Measurements from ENCODE around the gene C9orf85.
"Not testable (repeated sequence)": the region's sequence is repeated elsewhere in the genome, so short reads cannot be mapped to it uniquely, and the experiment has no call there.

The C9orf85 gene

DNA sequence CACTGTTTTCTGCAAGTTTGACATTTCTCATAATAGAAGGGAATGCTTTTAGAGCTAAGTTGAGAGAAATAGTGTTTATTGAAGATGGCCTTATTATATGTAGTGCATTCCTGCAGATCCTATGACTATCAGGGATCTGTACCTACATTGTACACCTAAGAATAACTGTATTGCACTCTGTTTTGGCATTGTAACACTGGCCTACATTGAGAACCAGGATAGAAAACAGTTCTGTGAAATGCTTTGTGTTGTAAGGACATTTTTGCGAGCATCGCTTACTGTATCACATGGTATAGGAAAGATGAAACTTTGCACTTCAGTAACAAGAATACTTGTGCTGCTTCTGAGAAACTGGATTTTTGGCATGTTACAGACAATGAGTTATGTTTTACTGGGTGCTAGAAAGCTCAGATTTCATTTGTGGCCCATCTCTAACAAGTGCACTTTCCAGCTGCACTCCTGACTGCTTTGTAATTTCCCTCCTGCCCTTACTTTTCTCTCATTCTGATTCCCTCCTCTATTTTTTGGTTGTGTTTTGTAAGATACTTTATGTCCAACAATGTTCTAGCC lies 30.6 kb downstream of the C9orf85 start:
- DNase-seq (ENCODE audit: extremely low read depth, low read depth), result no peak
- TF ChIP-seq, protein P1, sequence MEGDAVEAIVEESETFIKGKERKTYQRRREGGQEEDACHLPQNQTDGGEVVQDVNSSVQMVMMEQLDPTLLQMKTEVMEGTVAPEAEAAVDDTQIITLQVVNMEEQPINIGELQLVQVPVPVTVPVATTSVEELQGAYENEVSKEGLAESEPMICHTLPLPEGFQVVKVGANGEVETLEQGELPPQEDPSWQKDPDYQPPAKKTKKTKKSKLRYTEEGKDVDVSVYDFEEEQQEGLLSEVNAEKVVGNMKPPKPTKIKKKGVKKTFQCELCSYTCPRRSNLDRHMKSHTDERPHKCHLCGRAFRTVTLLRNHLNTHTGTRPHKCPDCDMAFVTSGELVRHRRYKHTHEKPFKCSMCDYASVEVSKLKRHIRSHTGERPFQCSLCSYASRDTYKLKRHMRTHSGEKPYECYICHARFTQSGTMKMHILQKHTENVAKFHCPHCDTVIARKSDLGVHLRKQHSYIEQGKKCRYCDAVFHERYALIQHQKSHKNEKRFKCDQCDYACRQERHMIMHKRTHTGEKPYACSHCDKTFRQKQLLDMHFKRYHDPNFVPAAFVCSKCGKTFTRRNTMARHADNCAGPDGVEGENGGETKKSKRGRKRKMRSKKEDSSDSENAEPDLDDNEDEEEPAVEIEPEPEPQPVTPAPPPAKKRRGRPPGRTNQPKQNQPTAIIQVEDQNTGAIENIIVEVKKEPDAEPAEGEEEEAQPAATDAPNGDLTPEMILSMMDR (IDR thresholded peaks at IDR 0.05; ENCODE audit: low read depth, low read length), result no peak

DNA sequence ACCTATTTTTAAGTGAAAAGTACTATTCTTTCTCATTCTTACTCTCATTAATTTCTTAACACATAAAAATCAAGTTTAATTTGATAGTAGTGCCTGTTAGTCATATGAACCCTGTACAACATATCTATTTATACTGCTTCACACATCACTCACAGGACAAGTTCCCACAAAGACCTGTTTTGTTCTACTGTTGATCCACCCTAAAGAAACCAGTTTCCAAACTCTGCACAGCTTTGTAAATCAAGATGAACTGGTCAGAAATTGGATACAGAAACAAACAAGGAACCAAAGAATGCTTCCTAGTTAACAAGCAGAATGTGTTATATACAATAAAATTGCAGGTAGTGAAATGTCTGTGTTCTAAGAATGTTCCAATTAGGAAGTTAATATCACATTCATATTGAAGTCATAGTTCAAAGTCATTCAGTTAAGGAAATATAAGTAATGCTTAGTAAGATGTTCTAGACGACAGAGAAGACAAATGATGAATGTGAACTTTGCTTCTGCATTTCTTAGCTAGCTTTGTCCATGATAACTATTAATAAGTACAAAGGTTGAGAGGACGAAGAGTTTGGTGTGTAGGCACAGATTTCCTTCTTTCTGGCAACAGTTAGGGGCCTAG lies 33.4 kb downstream of the C9orf85 start:
- TF ChIP-seq, protein P1 (IDR thresholded peaks at IDR 0.05; ENCODE audit: low read depth, low read length), result no peak
- DNase-seq (ENCODE audit: extremely low read depth, low read depth), result no peak

DNA sequence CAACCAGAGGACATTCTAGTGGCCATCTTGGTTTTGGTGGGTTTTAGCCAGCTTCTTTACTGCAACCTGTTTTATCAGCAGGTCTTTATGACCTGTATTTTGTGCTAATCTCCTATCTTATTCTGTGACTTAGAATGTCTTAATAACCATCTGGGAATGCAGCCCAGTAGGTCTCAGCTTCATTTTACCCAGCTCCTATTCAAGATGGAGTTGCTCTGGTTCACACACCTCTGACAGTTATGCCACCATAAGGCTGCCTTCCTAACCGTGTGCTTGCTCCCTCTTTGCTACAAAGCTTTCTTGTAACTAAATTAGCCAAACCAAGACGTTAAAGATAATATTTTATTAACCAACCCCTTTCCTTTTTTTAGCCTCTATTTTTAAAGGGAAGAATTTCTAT lies 43.2 kb downstream of the C9orf85 start:
- not testable (repeated sequence) for DNase-seq (ENCODE audit: extremely low read depth, low read depth)

DNA sequence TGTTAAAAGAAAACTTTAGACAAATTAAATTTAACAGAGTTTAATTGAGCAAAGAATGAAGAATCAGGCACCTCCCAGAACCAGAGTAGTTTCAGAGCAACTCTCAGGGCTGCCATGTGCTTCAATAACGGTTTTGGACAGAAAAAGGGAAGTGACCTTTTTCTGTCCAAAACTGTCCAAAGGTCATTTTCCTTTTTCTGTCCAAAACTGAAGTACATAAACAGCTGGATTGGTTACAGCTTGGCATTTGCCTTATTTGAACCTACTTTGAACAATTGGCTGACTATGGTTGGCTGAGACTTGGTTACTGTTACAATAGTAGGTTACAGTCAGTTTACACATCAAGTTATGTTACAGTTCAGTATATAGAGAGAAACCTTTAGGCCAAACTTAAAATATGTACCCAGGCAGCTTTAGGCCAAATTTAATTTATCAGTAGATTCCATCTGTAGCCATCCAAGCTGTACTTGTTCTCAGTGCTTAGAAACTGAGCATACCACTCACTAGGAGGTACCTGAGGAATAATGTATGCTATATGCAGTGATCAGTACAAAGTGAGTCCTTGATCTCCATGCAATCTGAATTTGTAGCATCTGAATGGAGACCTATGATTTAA lies 44.0 kb downstream of the C9orf85 start:
- no peak for DNase-seq (ENCODE audit: extremely low read depth, low read depth)
- TF ChIP-seq, protein P1 (IDR thresholded peaks at IDR 0.05; ENCODE audit: low read depth, low read length), result no peak

DNA sequence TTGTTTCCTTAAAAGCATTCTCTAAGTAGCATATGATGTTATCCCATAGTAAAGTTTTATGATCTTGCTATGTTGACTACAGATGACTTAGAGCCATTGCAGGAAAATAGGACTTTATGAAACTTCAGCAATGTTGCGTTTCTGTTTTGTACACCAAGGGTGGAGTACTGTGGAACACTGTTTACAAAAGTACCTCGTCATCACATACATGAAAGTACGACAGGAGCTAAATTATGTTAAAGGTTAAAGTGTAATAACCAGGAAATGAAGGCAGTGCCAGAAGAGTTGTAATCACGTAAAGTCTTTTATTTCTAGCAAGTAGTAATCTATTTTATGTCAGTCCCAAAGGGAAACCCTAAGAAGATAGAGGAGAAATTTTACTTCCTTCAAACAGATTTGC lies 50.9 kb downstream of the C9orf85 start:
- TF ChIP-seq, protein P1 (IDR thresholded peaks at IDR 0.05; ENCODE audit: low read depth, low read length), result no peak
- no peak for DNase-seq (ENCODE audit: extremely low read depth, low read depth)

DNA sequence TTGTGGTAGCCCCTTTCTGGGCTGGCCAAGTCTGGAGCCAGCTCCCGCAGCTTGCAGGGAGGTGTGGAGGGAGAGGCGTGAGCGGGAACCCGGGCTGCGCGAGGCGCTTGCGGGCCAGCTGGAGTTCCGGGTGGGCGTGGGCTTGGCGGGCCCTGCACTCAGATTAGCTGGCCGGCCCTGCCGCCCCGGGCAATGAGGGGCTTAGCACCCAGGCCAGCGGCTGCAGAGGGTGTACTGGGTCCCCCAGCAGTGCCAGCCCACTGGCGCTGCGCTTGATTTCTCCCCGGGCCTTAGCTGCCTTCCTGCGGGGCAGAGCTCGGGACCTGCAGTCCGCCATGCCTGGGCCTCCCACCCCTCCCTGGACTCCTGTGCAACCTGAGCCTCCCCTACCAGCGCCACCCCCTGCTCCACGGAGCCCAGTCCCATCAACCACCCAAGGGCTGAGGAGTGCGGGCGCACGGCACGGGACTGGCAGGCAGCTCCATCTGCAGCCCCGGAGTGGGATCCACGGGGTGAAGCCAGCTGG lies 52.1 kb downstream of the C9orf85 start:
- DNase-seq (ENCODE audit: extremely low read depth, low read depth), result not testable (repeated sequence)

DNA sequence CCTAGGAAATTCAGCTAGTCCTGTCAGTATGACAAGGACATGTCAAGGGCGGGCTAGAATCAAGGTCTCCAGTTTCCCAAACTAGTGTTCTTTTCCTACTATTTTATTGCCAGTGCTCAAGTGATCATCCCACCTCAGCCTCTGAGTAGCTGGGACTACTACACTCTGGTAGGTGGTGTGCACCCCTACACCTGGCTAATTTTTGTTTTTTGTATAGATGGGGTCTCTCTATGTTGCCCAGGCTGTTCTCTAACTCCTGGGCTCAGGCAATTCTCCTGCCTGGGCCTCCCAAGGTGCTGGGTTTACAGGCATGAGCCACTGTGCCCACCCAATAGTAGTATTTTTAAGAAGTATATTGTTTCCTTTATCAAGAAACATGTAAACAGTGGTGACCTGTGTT lies 54.0 kb downstream of the C9orf85 start:
- TF ChIP-seq, protein P1 (IDR thresholded peaks at IDR 0.05; ENCODE audit: low read depth, low read length), result no peak
- DNase-seq (ENCODE audit: extremely low read depth, low read depth), result no peak

DNA sequence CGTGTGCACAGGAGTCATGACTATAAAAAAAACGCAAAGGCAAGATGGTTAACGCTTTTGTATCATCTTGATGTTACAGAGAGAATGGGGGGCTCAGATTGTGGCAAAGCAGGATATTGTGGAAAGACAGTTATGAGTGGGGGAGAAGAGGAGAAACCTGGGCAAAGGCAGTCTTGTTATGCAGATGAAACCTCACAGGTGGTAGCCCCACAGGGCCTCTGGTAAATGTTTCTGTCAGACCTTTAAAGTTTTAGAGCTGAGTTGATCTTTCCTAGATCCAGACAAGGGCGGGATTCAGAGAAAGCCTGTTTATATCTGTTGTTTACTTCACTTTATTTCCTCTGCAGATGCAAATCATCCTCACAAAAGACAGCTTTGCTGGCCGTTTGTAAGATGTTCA lies 55.2 kb downstream of the C9orf85 start:
- no peak for DNase-seq (ENCODE audit: extremely low read depth, low read depth)
- TF ChIP-seq, protein P1 (IDR thresholded peaks at IDR 0.05; ENCODE audit: low read depth, low read length), result no peak
